ENCODE data around the gene DLGAP5.

- no peak for TF ChIP-seq CTCF (IDR thresholded peaks at IDR 0.05)
- TF ChIP-seq POLR2A (IDR thresholded peaks at IDR 0.05): no peak
- no peak for TF ChIP-seq EP300 (IDR thresholded peaks at IDR 0.05)
These were observed 75.5 kb downstream of the DLGAP5 start for GRCh38 chr14:55115861-55116245.
